ENCODE data around the gene KLHL40. TPM values are rescaled to one million over a fixed set of nuclear protein-coding genes. Genes with fewer than 3 reads are reported as not detected.

The KLHL40 gene
- total and polyA plus RNA-seq, 12 donors = 0.03 to 0.54 (median 0.11) TPM; not detected in 9

GRCh38 chr3:42706721-42707619 lies 21.6 kb downstream of the KLHL40 start:
- no peaks in the 10 kb centered on the region for H3K27me3 ChIP-seq
- no peak for TF ChIP-seq CTCF (IDR thresholded peaks at IDR 0.05)
- no peak for TF ChIP-seq POLR2A (IDR thresholded peaks at IDR 0.05)
- H3K4me1 ChIP-seq (replicated peaks in 1 of 2) = no peaks in the 10 kb centered on the region
- intact Hi-C loops (cut with DNase I) = no loop called here
- H3K9me3 ChIP-seq (replicated peaks in 1 of 3) = no peaks in the 10 kb centered on the region
- no peak overlapping the region for H3K4me3 ChIP-seq
- peak in 2 of 7 donors; percentile 11 to 15 for DNase-seq
- H3K27ac ChIP-seq = no peak overlapping the region
- no peaks in the 10 kb centered on the region for H3K36me3 ChIP-seq (replicated peaks in 1 of 2)
- WGBS, 4 donors = 69 to 78% (median 77%) methylated on average over 5 to 7 of the region's 7 CpGs

GRCh38 chr3:42707620-42708355 lies 22.5 kb downstream of the KLHL40 start:
- no peak overlapping the region for H3K27ac ChIP-seq
- TF ChIP-seq CTCF (IDR thresholded peaks at IDR 0.05) = no peak
- TF ChIP-seq POLR2A (IDR thresholded peaks at IDR 0.05) = no peak
- intact Hi-C loops (cut with DNase I) = no loop called here
- no peaks in the 10 kb centered on the region for H3K36me3 ChIP-seq (replicated peaks in 1 of 2)
- H3K9me3 ChIP-seq (replicated peaks in 1 of 3) = no peaks in the 10 kb centered on the region
- no peaks in the 10 kb centered on the region for H3K27me3 ChIP-seq
- no peaks in the 10 kb centered on the region for H3K4me1 ChIP-seq (replicated peaks in 1 of 2)
- H3K4me3 ChIP-seq = no peak overlapping the region
- DNase-seq = peak in 2 of 7 donors; percentile 3 to 31
- WGBS, 4 donors = 77 to 90% (median 78%) methylated on average over 6 to 8 of the region's 8 CpGs

GRCh38 chr3:42708611-42709151 lies 23.3 kb downstream of the KLHL40 start:
- H3K27me3 ChIP-seq = no peaks in the 10 kb centered on the region
- no peaks in the 10 kb centered on the region for H3K4me1 ChIP-seq (replicated peaks in 1 of 2)
- intact Hi-C loops (cut with DNase I) = no loop called here
- peak in 2 of 7 donors; percentile 5 to 27 for DNase-seq
- H3K36me3 ChIP-seq (replicated peaks in 1 of 2) = no peaks in the 10 kb centered on the region
- 88 to 100% (median 90%) methylated on average over 1 to 10 of the region's 10 CpGs for WGBS, 4 donors
- H3K4me3 ChIP-seq = no peak overlapping the region
- TF ChIP-seq POLR2A (IDR thresholded peaks at IDR 0.05) (no peak), CTCF (IDR thresholded peaks at IDR 0.05) (no peak)
- no peaks in the 10 kb centered on the region for H3K9me3 ChIP-seq (replicated peaks in 1 of 3)
- no peak overlapping the region for H3K27ac ChIP-seq

GRCh38 chr3:42709621-42710020 lies 24.3 kb downstream of the KLHL40 start:
- Histone ChIP-seq H3K27me3 (no peaks in the 10 kb centered on the region), H3K36me3 (replicated peaks in 1 of 2) (no peaks in the 10 kb centered on the region), H3K9me3 (replicated peaks in 1 of 3) (no peaks in the 10 kb centered on the region), H3K4me1 (replicated peaks in 1 of 2) (no peaks in the 10 kb centered on the region), H3K4me3 (no peak overlapping the region), H3K27ac (no peak overlapping the region)
- 89 to 93% (median 93%) methylated on average over 4 to 10 of the region's 10 CpGs for WGBS, 4 donors
- no peak for TF ChIP-seq CTCF (IDR thresholded peaks at IDR 0.05)
- no peak for TF ChIP-seq POLR2A (IDR thresholded peaks at IDR 0.05)
- intact Hi-C loops (cut with DNase I) = no loop called here
- DNase-seq = peak in 2 of 7 donors; percentile 5 to 7
